Mesothelial cell of epicardium (in vitro differentiated cells): ENCODE data around the gene FYN. TPM values are rescaled to one million over a fixed set of nuclear protein-coding genes. Genes with fewer than 3 reads are reported as not detected.

Experiments
- DNase-seq, 2 experiments: peaks; one replicate each; pipeline ENCODE4 v3.0.0; 2021; ENCODE audit warnings: low spot score in 2 of 2; ENCODE audit not compliant: unreplicated experiment in 2 of 2
- H3K27ac Mint-ChIP-seq: 2 replicates; pipeline ENCODE4 v1.8.0; 2021; ENCODE audit warnings: mixed read lengths
- H3K27me3 Mint-ChIP-seq: 2 replicates; pipeline ENCODE4 v1.8.0; 2021; ENCODE audit warnings: low read depth, mixed read lengths
- H3K36me3 Mint-ChIP-seq: 2 replicates; pipeline ENCODE4 v1.8.0; 2021; ENCODE audit warnings: mixed read lengths
- H3K4me1 Mint-ChIP-seq: 2 replicates; pipeline ENCODE4 v1.8.0; 2021; ENCODE audit warnings: mixed read lengths
- H3K4me3 Mint-ChIP-seq: 2 replicates; pipeline ENCODE4 v1.8.0; 2021; ENCODE audit warnings: mild to moderate bottlenecking, moderate library complexity, mixed read lengths
- H3K9me3 Mint-ChIP-seq: 2 replicates; pipeline ENCODE4 v1.8.0; 2021; ENCODE audit warnings: mixed read lengths
- CTCF ChIP-seq: fragments of 200-600 bp; sonication (generic); IDR thresholded peaks from one replicate; pipeline ENCODE4 v1.5.0; 2021; ENCODE audit warnings: antibody characterized with exemption; ENCODE audit not compliant: unreplicated experiment
- total RNA-seq: library from RNA; stranded (reverse); gene quantifications from 3 replicates; pipeline ENCODE4 v1.2.1, GENCODE V29; 2021

The FYN gene
- total RNA-seq, 1 donor from 2014 or later: 115 TPM

GRCh38 chr6:111857674-111858337, 15.4 kb downstream of the FYN start:
- Mint-ChIP-seq H3K9me3 (no peaks in the 10 kb centered on the region), H3K4me1 (peaks cover 26% of the 10 kb centered on the region), H3K27me3 (no peaks in the 10 kb centered on the region), H3K36me3 (no peaks in the 10 kb centered on the region), H3K27ac (no peak overlapping the region), H3K4me3 (no peak overlapping the region)
- no peak for TF ChIP-seq CTCF
- DNase-seq: no peak

- no peak for TF ChIP-seq CTCF
- Mint-ChIP-seq H3K9me3 (no peaks in the 10 kb centered on the region), H3K4me3 (no peak overlapping the region), H3K4me1 (peaks cover 36% of the 10 kb centered on the region), H3K36me3 (no peaks in the 10 kb centered on the region), H3K27ac (no peak overlapping the region), H3K27me3 (no peaks in the 10 kb centered on the region)
- no peak for DNase-seq
These were observed 17.5 kb downstream of the FYN start for GRCh38 chr6:111855753-111856152.

- H3K36me3 Mint-ChIP-seq: no peaks in the 10 kb centered on the region
- peaks cover 36% of the 10 kb centered on the region for H3K4me1 Mint-ChIP-seq
- no peaks in the 10 kb centered on the region for H3K9me3 Mint-ChIP-seq
- TF ChIP-seq CTCF: no peak
- DNase-seq: no peak
- no peaks in the 10 kb centered on the region for H3K27me3 Mint-ChIP-seq
- H3K4me3 Mint-ChIP-seq: no peak overlapping the region
- no peak overlapping the region for H3K27ac Mint-ChIP-seq
These were observed 18.6 kb downstream of the FYN start for GRCh38 chr6:111854683-111855082.

GRCh38 chr6:111852725-111853124, 20.5 kb downstream of the FYN start:
- no peak for TF ChIP-seq CTCF
- Mint-ChIP-seq H3K4me3 (no peak overlapping the region), H3K27me3 (no peaks in the 10 kb centered on the region), H3K27ac (no peak overlapping the region), H3K4me1 (peaks cover 25% of the 10 kb centered on the region), H3K36me3 (no peaks in the 10 kb centered on the region), H3K9me3 (no peaks in the 10 kb centered on the region)
- no peak for DNase-seq

GRCh38 chr6:111850295-111850937, 22.8 kb downstream of the FYN start:
- Mint-ChIP-seq H3K4me3 (no peak overlapping the region), H3K27ac (no peak overlapping the region), H3K27me3 (no peaks in the 10 kb centered on the region), H3K36me3 (no peaks in the 10 kb centered on the region), H3K9me3 (no peaks in the 10 kb centered on the region), H3K4me1 (peaks cover 31% of the 10 kb centered on the region)
- no peak for TF ChIP-seq CTCF
- DNase-seq: no peak
